Choroid plexus epithelial cell (primary cell): ENCODE measurements around the gene C2orf81.

Experiments used
- DNase-seq: peaks from one replicate; pipeline ENCODE4 v3.0.0-alpha.2; 2010; ENCODE audit warnings: low read depth
- H3K4me3 ChIP-seq: 2 replicates; pipeline ENCODE4 v1.5.1; 2011; ENCODE audit warnings: low read depth, mild to moderate bottlenecking, control low read depth, low read length, moderate library complexity
- CTCF ChIP-seq: conservative IDR thresholded peaks from 2 replicates; pipeline ENCODE4 v1.5.1; 2011; ENCODE audit warnings: low read depth, mild to moderate bottlenecking, control low read depth, inconsistent platforms, low read length, moderate library complexity

Gene C2orf81

GRCh38 chr2:74440378-74441169 lies 19.2 kb upstream of the C2orf81 start:
- peak; percentile 28 for TF ChIP-seq CTCF
- H3K4me3 ChIP-seq: peak overlapping the region; percentile 68
- DNase-seq: peak; percentile 77

- peak; percentile 46 for DNase-seq
- peak overlapping the region; percentile 68 for H3K4me3 ChIP-seq
Measured at GRCh38 chr2:74439803-74440377, 18.5 kb upstream of the C2orf81 start.

DNA sequence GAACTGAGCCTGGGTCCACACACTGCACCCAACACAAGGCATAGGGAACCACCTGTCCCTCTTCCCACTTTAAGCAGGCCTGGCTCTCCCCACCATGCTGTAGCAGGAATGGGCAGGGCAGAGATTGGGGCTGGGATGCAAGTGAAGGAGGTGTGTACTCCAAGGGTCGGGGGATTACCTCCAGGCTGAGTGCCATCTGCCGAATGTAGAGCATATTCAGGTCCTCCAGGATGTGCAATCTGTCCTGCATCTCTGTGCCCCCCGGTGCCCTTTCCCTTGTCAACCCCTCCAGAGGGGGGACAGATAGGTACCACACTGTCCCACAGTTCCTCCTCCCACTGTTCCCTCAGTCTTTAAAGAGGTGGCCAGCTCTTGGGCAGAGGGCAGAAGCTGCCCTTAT lies 18.0 kb upstream of the C2orf81 start:
- no peak for TF ChIP-seq CTCF
- no peak for DNase-seq
- H3K4me3 ChIP-seq: peak overlapping the region; percentile 68

More at GRCh38 chr2:74439803-74440377, 18.5 kb upstream of the C2orf81 start:
- TF ChIP-seq CTCF: no peak

DNA sequence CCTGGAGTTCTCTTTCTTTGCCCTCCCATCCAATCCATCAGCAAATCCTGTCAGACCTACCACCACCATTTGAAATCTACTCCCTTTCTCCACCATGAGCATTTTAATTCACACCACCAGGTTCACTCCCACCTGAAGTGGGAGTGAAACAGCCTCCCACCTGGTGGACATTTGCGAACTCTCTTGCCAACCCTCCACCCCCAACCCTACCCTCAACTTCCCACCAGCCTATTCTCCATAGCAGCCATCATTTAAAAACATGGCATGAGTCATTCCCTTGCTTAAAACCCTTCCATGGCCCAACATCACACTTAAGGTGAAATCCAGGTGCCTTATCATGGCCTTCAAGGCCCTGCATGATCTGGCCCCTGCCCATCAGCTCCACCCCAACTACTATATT lies 16.8 kb upstream of the C2orf81 start:
- H3K4me3 ChIP-seq: no peak overlapping the region
- DNase-seq: no peak
- TF ChIP-seq CTCF: no peak

- no peak for TF ChIP-seq CTCF
- peak; percentile 75 for DNase-seq
- H3K4me3 ChIP-seq: no peak overlapping the region
Measured at GRCh38 chr2:74436848-74437695, 15.7 kb upstream of the C2orf81 start.

GRCh38 chr2:74436111-74436805 lies 14.8 kb upstream of the C2orf81 start:
- no peak for TF ChIP-seq CTCF
- H3K4me3 ChIP-seq: no peak overlapping the region
- no peak for DNase-seq
